Heart left ventricle (tissue), 16 donors: ENCODE measurements around the gene DRD3. TPM values are rescaled to one million over a fixed set of nuclear protein-coding genes. Genes with fewer than 3 reads are reported as not detected.

Experiments used
- ATAC-seq, 4 donors: fragments of 200-7000 bp; cut with Tn5 transposase; one replicate each; pipeline ENCODE4 v1.9.1; 2020 to 2022; ENCODE audit warnings: moderate library complexity in 4 of 4, mild to moderate bottlenecking in 3 of 4, moderate number of reproducible peaks in 1 of 4
- DNase-seq, 5 donors: peaks; one replicate each; pipeline ENCODE4 v3.0.0-alpha.2; 2020
- H3K27ac ChIP-seq, 12 donors: fragments of 200-600 bp; sonication (generic) in 4 of 12; one replicate each; pipeline versions ENCODE4 v1.5.0 to v1.8.0; 2016 to 2022; ENCODE audit warnings: mild to moderate bottlenecking in 2 of 12
- H3K27me3 ChIP-seq, 9 donors: fragments of 200-600 bp; sonication (generic) in 2 of 9; one replicate each; pipeline versions ENCODE4 v1.5.1 to v1.8.0; 2016 to 2022; ENCODE audit warnings: mild to moderate bottlenecking in 3 of 9
- H3K36me3 ChIP-seq, 9 donors: fragments of 200-600 bp; sonication (generic) in 2 of 9; one replicate each; pipeline versions ENCODE4 v1.5.0 to v1.8.0; 2018 to 2022; ENCODE audit warnings: mild to moderate bottlenecking in 2 of 9
- H3K4me1 ChIP-seq, 12 donors: fragments of 200-600 bp; sonication (generic) in 4 of 12; one replicate each; pipeline versions ENCODE4 v1.5.0 to v1.8.0; 2016 to 2022; ENCODE audit warnings: mild to moderate bottlenecking in 3 of 12
- H3K4me3 ChIP-seq, 12 donors: fragments of 200-600 bp; sonication (generic) in 4 of 12; one replicate each; pipeline versions ENCODE4 v1.5.0 to v1.8.0; 2017 to 2022; ENCODE audit warnings: mild to moderate bottlenecking in 9 of 12, moderate library complexity in 4 of 12
- H3K9me3 ChIP-seq, 12 donors: fragments of 200-600 bp; sonication (generic) in 4 of 12; one replicate each; pipeline versions ENCODE4 v1.5.0 to v1.8.0; 2016 to 2022; ENCODE audit warnings: mild to moderate bottlenecking in 1 of 12
- CTCF ChIP-seq, 12 donors: fragments of 200-600 bp; sonication (generic) in 4 of 12; IDR thresholded peaks; one replicate each; pipeline versions ENCODE4 v1.5.0 to v1.8.0; 2018 to 2022; ENCODE audit warnings: antibody characterized with exemption in 12 of 12, mild to moderate bottlenecking in 5 of 12
- POLR2A ChIP-seq, 2 donors: fragments of 450-650 bp; IDR thresholded peaks; one replicate each; pipeline ENCODE4 v1.6.1; 2017; ENCODE audit warnings: antibody characterized with exemption in 2 of 2, mild to moderate bottlenecking in 2 of 2, moderate library complexity in 2 of 2
- WGBS, 4 donors: extraction: QIAGEN DNeasy Blood & Tissue Kit in 2 of 4; methylation state at CpG; one replicate each; pipeline versions ENCODE4 v1.1.5 to v1.1.7; 2013 to 2018; 5-methylcytosine and 5-hydroxymethylcytosine counted together
- intact Hi-C, 10 donors: fragments of 100-400 bp; cut with DNase I; formaldehyde crosslinking; loops; one replicate each; pipeline versions ENCODE4 v1.11.1 to v1.14.2; 2022
- polyA plus RNA-seq, 2 donors: library from polyadenylated mRNA; stranded (reverse); fragments of 200-250 nt; gene quantifications; one replicate each; pipeline ENCODE4 v1.2.3, GENCODE V29; 2013
- total RNA-seq, 9 donors: library from RNA; depleted of rRNA in 2 of 9; stranded (reverse); fragments of >200 nt in 2 of 9; fragmentation: NEBNext Ultra II Directional in 3 of 9; extraction: Animal tissue kit (Norgen Biotek cat#: 25700) in 3 of 9; gene quantifications; one replicate each; pipeline versions ENCODE4 v1.1.0 to v1.2.4, GENCODE V29; 2016 to 2023
- donor health status: ischemic (EF 13 %, LVEDD 7.1; RV severe dilation, severe dysfunction).
- donor health status: healthy with polysubstance abuse.
- donor health status: DM: no; HTN: yes; CAD: no.
- donor health status: DM: no; HTN: no; CAD: no.
- donor health status: ischemic (EF 25% LVEDD 6.9; RV normal size, moderate dysfunction).
- donor health status: ischemic (EF 25% LVEDD 5.7; RV mildly dilated, moderate dysfunction).
- donor health status: healthy.
- donor health status: DM: yes; HTN: yes; CAD: no.
- donor health status: ischemic (EF 35%, LVEDD 5.7; RV mildly dilated, moderate dysfunction).
- donor health status: nonischemic (EF 11% LVEDD 7.7; RV severe dilation, severe dysfunction).
- donor health status: DM: yes; HTN: yes; CAD: no.
- donor health status: PGD.
- donor health status: ischemic (EF 29% LVEDD 5.4; RV normal size, mild dysfunction).
- donor health status: nonischemic (EF 23%, LVEDD 6.1; RV moderate dilation, normal function).

The DRD3 gene
- total and polyA plus RNA-seq, 11 donors: not detected

GRCh38 chr3:114127517-114127916 lies 51.3 kb downstream of the DRD3 start:
- WGBS, 4 donors: 83 to 88% (median 87%) methylated on average over 3 of the region's 3 CpGs
- Histone ChIP-seq H3K4me3 (no peak overlapping the region), H3K9me3 (no peaks in the 10 kb centered on the region), H3K4me1 (peaks cover 0 to 9% (median 3%) of the 10 kb centered on the region in 12 donors), H3K27me3 (no peaks in the 10 kb centered on the region), H3K36me3 (no peaks in the 10 kb centered on the region), H3K27ac (no peak overlapping the region)
- TF ChIP-seq POLR2A (IDR thresholded peaks at IDR 0.05) (no peak), CTCF (IDR thresholded peaks at IDR 0.05) (no peak)
- no peak for DNase-seq
- intact Hi-C loops: no loop called here
- ATAC-seq: no peak

- Histone ChIP-seq H3K4me3 (no peak overlapping the region), H3K27me3 (no peaks in the 10 kb centered on the region), H3K4me1 (peaks cover 0 to 20% (median 7%) of the 10 kb centered on the region in 12 donors), H3K36me3 (no peaks in the 10 kb centered on the region), H3K9me3 (no peaks in the 10 kb centered on the region), H3K27ac (no peak overlapping the region)
- ATAC-seq (no peak), DNase-seq (no peak)
- intact Hi-C loops: no loop called here
- WGBS, 4 donors: 78 to 85% (median 78%) methylated on average over 1 of the region's 1 CpG
- no peak for TF ChIP-seq POLR2A (IDR thresholded peaks at IDR 0.05)
- no peak for TF ChIP-seq CTCF (IDR thresholded peaks at IDR 0.05)
Measured at GRCh38 chr3:114126461-114126860, 52.4 kb downstream of the DRD3 start.

- ATAC-seq (peak; percentile 74 to 97 (median 83)), DNase-seq (peak in 2 of 5 donors; percentile 30 to 50)
- H3K9me3 ChIP-seq: no peaks in the 10 kb centered on the region
- WGBS, 4 donors: 50 to 56% (median 55%) methylated on average over 4 of the region's 4 CpGs
- peaks cover 0 to 22% (median 7%) of the 10 kb centered on the region in 12 donors for H3K4me1 ChIP-seq
- H3K27ac ChIP-seq: peak overlapping the region; percentile 27 to 84 (median 62)
- TF ChIP-seq CTCF (IDR thresholded peaks at IDR 0.05) (no peak), POLR2A (IDR thresholded peaks at IDR 0.05) (no peak)
- no peak overlapping the region for H3K4me3 ChIP-seq
- intact Hi-C loops: loop anchor here in 2 of 10 donors (2.0 kb wide), 2 partner anchors 31 to 65 kb away; partner anchors contain the start of genes CCDC191 (in 1 of the 2) and QTRT2 (in 1 of the 2)
- no peaks in the 10 kb centered on the region for H3K36me3 ChIP-seq
- H3K27me3 ChIP-seq: no peaks in the 10 kb centered on the region
Measured at GRCh38 chr3:114122027-114122709, 56.7 kb downstream of the DRD3 start.

- no peaks in the 10 kb centered on the region for H3K36me3 ChIP-seq
- peaks cover 0 to 22% (median 7%) of the 10 kb centered on the region in 12 donors for H3K4me1 ChIP-seq
- no peak overlapping the region for H3K27ac ChIP-seq
- no peaks in the 10 kb centered on the region for H3K9me3 ChIP-seq
- ATAC-seq: no peak
- no peak overlapping the region for H3K4me3 ChIP-seq
- TF ChIP-seq POLR2A (IDR thresholded peaks at IDR 0.05) (no peak), CTCF (IDR thresholded peaks at IDR 0.05) (no peak)
- intact Hi-C loops: no loop called here
- no peak for DNase-seq
- 75 to 88% (median 80%) methylated on average over 3 of the region's 3 CpGs for WGBS, 4 donors
- no peaks in the 10 kb centered on the region for H3K27me3 ChIP-seq
Measured at GRCh38 chr3:114120211-114120610, 58.6 kb downstream of the DRD3 start.
